ENCODE data around the gene DNAH12. TPM values are rescaled to one million over a fixed set of nuclear protein-coding genes. Genes with fewer than 3 reads are reported as not detected.

DNAH12 gene
- total RNA-seq, 3 donors from 2014 or later = 0.15 to 0.33 (median 0.32) TPM

DNA sequence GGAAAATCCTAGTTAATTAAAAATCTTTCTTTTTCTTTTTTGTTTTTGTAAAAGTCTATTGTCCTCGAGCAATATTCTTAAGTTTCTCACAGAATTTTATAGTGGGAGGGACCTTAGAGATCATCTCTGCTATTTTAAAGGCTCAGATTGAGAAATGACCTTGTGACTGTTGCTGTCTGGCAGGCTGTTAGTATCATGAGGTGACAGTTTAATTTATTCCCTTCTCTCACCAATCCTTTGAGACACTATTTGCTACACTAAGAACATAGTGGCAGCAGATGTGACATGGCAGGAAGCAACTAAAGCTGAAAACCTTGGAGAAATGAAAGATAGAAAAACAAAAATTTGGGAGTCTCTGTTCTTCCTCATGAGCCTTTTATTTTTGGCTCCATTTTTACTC lies 291.7 kb downstream of the DNAH12 start:
- H3K27ac ChIP-seq = no peak overlapping the region
- DNase-seq (ENCODE audit: low spot score in 2 of 2) = no peak
- H3K36me3 ChIP-seq = peaks cover 6% of the 10 kb centered on the region
- no peak overlapping the region for H3K4me3 ChIP-seq
- intact Hi-C loops (cut with DNase I; ENCODE audit: low total_unique reads) = no loop called here
- TF ChIP-seq POLR2A (IDR thresholded peaks at IDR 0.05) (no peak), POLR2AphosphoS5 (IDR thresholded peaks at IDR 0.05) (no peak)
- TF ChIP-seq, protein P1, sequence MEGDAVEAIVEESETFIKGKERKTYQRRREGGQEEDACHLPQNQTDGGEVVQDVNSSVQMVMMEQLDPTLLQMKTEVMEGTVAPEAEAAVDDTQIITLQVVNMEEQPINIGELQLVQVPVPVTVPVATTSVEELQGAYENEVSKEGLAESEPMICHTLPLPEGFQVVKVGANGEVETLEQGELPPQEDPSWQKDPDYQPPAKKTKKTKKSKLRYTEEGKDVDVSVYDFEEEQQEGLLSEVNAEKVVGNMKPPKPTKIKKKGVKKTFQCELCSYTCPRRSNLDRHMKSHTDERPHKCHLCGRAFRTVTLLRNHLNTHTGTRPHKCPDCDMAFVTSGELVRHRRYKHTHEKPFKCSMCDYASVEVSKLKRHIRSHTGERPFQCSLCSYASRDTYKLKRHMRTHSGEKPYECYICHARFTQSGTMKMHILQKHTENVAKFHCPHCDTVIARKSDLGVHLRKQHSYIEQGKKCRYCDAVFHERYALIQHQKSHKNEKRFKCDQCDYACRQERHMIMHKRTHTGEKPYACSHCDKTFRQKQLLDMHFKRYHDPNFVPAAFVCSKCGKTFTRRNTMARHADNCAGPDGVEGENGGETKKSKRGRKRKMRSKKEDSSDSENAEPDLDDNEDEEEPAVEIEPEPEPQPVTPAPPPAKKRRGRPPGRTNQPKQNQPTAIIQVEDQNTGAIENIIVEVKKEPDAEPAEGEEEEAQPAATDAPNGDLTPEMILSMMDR (IDR thresholded peaks at IDR 0.05) = no peak
- no peaks in the 10 kb centered on the region for H3K4me1 ChIP-seq
- H3K27me3 ChIP-seq = no peaks in the 10 kb centered on the region
- H3K9me3 ChIP-seq = no peaks in the 10 kb centered on the region

DNA sequence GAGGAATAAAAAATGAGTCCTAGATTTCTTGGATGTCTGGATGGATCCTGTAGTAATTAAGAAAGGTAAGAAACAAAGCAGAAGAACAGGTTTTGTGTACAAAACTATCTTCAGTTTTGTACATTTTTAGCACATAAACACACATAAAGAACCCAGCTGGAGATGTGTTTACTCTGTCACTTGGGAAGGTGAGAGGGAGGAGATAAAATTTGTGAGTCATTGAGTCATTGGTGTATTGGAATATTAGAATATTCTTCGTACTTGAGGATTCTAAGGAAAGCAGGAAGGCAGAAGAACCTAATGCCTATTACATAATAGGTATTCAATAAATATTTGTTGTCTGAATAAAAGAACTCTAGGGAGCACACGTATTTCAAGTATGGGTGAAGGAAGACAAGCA lies 299.2 kb downstream of the DNAH12 start:
- no peak for DNase-seq (ENCODE audit: low spot score in 2 of 2)
- intact Hi-C loops (cut with DNase I; ENCODE audit: low total_unique reads) = no loop called here
- no peaks in the 10 kb centered on the region for H3K4me1 ChIP-seq
- TF ChIP-seq, protein P1 (IDR thresholded peaks at IDR 0.05) = no peak
- no peak for TF ChIP-seq POLR2A (IDR thresholded peaks at IDR 0.05)
- TF ChIP-seq POLR2AphosphoS5 (IDR thresholded peaks at IDR 0.05) = no peak
- H3K27ac ChIP-seq = no peak overlapping the region
- H3K36me3 ChIP-seq = peaks cover 11% of the 10 kb centered on the region
- H3K27me3 ChIP-seq = no peaks in the 10 kb centered on the region
- no peaks in the 10 kb centered on the region for H3K9me3 ChIP-seq
- H3K4me3 ChIP-seq = no peak overlapping the region

Other genes with a start within 250 kb of the DNAH12 start
- gene PDE12, start 11.9 kb upstream of the DNAH12 start, total RNA-seq = 10 to 100 TPM; 17.4 to 26.8 (median 18.4) TPM
- gene ARF4, start 53.0 kb upstream of the DNAH12 start, total RNA-seq = 100 to 1,000 TPM in 2 of 3 donors, 10 to 100 TPM in 1; 93.6 to 125 (median 120) TPM
- gene DENND6A, start 148.7 kb upstream of the DNAH12 start, total RNA-seq = 10 to 100 TPM; 33.1 to 56.2 (median 38.0) TPM
- 100 to 1,000 TPM in 1 of 3 donors, 10 to 100 TPM in 2; 41.3 to 105 (median 83.6) TPM for gene SLMAP, start 212.0 kb upstream of the DNAH12 start, total RNA-seq